D721Med (cell line): ENCODE measurements around the gene ATRNL1.

Experiments used
- DNase-seq: peaks from one replicate; pipeline ENCODE4 v3.0.0; 2011; ENCODE audit warnings: low spot score; ENCODE audit not compliant: insufficient read length
- FAIRE-seq: peaks from 2 replicates; lab custom pipeline; 2011; peaks lifted over from hg19 to GRCh38; lab: Jason Lieb, UNC
- TF ChIP-seq, protein P1 (sequence below): IDR thresholded peaks from 2 replicates; pipeline ENCODE4 v1.5.1; 2012; ENCODE audit warnings: mild to moderate bottlenecking, control low read depth; ENCODE audit not compliant: insufficient read depth; ENCODE audit errors: missing control alignments

Gene ATRNL1

DNA sequence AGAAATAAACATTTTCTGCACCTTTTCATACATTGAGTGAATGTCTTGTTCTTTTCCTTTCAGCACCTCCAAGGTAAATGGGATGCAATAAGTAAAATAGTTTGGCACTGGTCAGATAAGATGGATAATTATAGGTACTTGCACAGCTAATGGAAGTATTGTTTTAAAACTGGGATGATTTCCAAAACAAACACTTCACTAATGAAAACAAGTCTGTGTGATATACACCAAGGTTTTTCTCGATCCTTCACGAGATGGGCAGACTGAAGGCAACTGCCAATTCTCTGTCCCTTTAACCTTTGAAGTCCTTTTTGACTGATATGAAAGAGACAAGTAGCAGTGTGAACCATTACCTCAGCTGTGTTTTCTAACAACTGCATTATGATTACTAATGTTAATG, 756.0 kb downstream of the ATRNL1 start:
- TF ChIP-seq, protein P1, sequence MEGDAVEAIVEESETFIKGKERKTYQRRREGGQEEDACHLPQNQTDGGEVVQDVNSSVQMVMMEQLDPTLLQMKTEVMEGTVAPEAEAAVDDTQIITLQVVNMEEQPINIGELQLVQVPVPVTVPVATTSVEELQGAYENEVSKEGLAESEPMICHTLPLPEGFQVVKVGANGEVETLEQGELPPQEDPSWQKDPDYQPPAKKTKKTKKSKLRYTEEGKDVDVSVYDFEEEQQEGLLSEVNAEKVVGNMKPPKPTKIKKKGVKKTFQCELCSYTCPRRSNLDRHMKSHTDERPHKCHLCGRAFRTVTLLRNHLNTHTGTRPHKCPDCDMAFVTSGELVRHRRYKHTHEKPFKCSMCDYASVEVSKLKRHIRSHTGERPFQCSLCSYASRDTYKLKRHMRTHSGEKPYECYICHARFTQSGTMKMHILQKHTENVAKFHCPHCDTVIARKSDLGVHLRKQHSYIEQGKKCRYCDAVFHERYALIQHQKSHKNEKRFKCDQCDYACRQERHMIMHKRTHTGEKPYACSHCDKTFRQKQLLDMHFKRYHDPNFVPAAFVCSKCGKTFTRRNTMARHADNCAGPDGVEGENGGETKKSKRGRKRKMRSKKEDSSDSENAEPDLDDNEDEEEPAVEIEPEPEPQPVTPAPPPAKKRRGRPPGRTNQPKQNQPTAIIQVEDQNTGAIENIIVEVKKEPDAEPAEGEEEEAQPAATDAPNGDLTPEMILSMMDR = no peak
- no peak for DNase-seq
- FAIRE-seq = no peak

DNA sequence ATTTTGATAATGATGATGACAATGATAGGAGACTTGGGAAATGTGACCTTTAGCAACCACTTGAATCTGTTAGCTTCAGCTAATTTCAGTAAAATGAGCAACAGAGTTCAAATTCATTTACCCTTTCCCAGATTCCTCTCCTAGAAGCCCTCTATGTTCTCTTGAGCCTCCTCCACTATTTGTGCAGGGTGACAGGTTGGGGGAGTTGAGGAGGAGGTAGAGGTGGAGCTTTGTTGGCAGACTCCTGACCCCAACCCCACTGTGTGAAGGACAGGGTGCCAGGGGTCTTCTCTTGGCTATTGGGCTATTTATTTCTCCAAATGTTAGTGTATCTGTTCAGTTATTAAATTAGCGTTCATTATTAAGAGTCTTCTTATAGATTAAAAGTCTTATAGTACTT, 757.5 kb downstream of the ATRNL1 start:
- DNase-seq = no peak
- TF ChIP-seq, protein P1 = no peak
- no peak for FAIRE-seq

DNA sequence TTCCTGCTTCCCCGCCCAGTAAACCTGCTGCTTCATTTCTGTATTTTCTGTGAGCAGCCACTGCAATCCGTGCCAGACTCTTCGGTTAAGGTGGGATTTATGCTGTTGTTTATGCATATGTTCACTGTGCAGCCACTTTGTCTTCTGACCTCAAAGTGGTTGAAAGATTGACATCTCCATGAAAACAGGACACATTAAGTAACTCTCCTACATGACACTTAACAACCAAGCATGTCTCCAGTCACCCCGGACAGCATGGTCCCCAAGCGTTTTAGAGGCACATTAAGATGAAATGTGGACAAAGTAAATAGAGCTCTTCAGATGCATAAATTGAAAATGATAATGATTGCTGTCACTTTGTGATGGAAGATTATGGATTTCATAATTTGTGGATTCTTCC, 758.5 kb downstream of the ATRNL1 start:
- TF ChIP-seq, protein P1 = no peak
- DNase-seq = no peak
- FAIRE-seq = no peak

DNA sequence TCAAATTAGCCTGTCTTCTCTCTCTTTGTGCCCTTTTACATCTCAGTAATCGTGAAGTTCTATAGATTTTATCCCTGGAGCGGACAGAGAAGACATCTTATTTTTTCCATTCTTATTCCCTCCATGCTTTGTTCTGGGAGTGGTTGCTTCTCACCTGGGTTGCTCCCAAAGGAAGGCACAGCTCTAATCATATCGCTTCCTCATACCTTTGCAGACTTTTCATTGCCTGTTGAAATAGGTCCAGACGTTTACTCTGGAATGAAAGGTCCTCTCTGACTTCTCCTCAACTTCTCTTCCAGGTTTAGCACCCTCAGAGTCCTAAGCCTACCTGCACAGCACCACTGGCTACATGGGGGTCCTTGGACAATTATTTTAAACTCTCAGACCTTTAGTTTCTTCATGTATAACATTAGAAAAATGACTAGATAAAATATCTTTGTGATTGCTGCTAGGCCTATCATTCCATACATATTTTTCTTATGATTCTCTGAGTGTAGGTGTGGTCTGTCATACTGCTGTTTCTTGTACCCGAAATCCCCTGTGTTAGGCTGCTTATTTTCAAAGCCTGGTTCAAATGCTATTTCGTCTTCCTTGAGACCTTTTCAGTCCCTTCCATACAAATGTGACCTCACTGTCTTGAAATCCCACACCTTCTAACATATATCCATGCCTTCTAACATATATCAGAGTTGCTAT, 761.7 kb downstream of the ATRNL1 start:
- TF ChIP-seq, protein P1 = no peak
- DNase-seq (no peak), FAIRE-seq (no peak)

DNA sequence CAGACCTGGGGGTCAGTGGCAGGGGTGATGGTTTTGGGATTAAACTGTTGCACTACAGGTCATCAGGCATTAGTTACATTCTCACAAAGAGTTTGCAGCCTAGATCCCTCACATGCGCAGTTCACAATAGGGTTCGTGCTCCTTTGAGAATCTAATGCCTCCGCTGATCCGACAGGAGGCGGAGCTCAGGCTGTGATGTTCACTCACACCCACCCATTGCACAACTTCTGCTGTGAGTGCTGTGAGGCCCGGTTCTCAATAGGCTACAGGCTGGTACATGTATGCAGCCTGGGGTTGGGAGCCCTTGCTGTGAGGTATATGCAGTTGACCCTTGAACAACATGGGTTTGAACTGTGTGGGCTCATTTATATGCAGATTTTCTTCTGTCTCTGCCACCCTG, 763.4 kb downstream of the ATRNL1 start:
- TF ChIP-seq, protein P1 = no peak
- DNase-seq = no peak

DNA sequence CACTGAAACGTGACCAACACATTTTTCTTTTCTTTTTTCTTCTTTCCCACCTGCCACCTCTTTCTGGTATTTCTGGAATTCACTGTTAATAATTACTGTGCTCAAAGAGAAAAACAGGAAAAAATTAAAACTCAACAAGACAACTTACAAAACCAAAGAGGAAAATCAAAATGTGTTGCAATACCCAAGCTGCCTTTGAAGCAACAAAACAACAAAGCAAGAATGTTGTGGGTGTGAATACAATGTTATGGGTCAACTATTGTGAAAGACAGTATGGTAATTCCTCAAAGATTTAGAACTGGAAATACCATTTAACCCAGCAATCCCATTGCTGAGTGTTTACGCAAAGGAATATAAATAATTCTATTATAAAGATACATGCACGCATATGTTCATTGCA, 764.7 kb downstream of the ATRNL1 start:
- TF ChIP-seq, protein P1 = no peak
- DNase-seq (no peak), FAIRE-seq (no peak)

More for the DNA sequence above, 763.4 kb downstream of the ATRNL1 start:
- no peak for FAIRE-seq

DNA sequence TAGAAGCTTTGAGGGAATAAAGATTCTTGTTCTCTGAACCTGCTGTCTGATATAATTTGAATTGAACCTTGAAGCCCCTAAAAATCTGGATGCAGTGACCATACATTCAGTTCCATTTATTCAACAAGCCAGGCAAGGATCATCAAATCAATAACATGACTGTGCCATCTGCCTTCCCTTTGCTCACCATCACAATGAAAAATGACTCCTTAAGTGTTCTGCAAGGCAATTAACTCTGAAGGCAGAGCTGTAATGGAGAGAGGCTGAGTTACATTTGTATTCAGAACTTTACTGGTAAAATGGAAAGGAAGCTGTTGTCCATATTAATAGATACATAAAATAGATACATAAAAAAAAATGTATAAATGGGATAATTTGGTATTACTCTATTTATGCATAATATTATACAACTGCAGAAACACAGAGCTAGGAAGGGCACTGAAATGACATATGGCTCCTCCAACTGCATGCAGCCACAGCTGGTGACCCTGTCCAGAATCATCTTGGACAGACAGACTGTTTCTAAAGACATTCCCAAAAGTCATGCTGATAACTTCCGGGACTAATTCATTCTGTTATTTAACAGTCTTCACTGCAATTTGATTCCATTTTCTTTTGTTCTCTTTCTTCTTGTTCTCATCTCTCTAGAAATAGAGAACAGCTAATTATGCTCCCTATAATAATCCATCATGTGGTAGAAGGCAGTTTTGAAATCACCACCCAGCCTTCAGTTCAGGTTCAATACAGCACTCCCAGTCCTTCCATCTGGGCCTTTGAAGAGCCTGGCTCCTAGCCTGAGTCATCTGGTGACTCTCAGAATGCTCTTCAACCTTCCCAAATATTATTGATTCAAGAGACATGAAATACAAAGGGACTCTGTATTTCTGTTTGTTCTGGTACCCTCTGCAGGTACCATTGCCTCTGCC, 767.3 kb downstream of the ATRNL1 start:
- DNase-seq = no peak
- TF ChIP-seq, protein P1 = no peak
- no peak for FAIRE-seq
